Endothelial cell of umbilical vein (primary cell): ENCODE results near the gene ANKLE2. TPM values are rescaled to one million over a fixed set of nuclear protein-coding genes. Genes with fewer than 3 reads are reported as not detected.

Source experiments
- BruUV-seq: library from RNA; stranded (reverse); fragments of 400-500 nt; replicated peaks from 2 replicates; lab custom pipeline; 2021; lab: Mats Ljungman, UMichigan
- CTCF ChIA-PET: fragments of 300-600, 350-600 bp; sonication (Branson Sonifier 250); formaldehyde crosslinking; loops from one replicate; lab custom pipeline; 2021; ENCODE audit warnings: antibody characterized with exemption, inconsistent platforms; lab: Charles Lee
- POLR2A ChIA-PET: fragments of 300-600, 350-600 bp; sonication (Branson Sonifier 250); formaldehyde crosslinking; loops from one replicate; lab custom pipeline; 2021; ENCODE audit warnings: antibody characterized with exemption, inconsistent platforms; lab: Charles Lee
- DNase-seq: peaks from one replicate; pipeline ENCODE4 v3.0.0-alpha.2; 2011; ENCODE audit warnings: low read depth, low spot score
- FAIRE-seq: peaks from 2 replicates; lab custom pipeline; 2011; peaks lifted over from hg19 to GRCh38; lab: Jason Lieb, UNC
- H2AFZ ChIP-seq: 2 replicates; pipeline ENCODE4 v1.6.0; 2012; ENCODE audit warnings: low read depth, low read length, control low read depth, inconsistent platforms
- H3K27ac ChIP-seq: 2 replicates; pipeline ENCODE4 v1.5.1; 2011; ENCODE audit warnings: low read depth, mild to moderate bottlenecking, control low read depth, low read length, moderate library complexity; ENCODE audit not compliant: insufficient read depth
- H3K27me3 ChIP-seq, 2 experiments: 2 replicates each; pipeline versions ENCODE4 v1.6.0 to v1.6.1; 2011; ENCODE audit warnings: low read length in 2 of 2, mixed read lengths in 1 of 2; ENCODE audit not compliant: control insufficient read depth in 2 of 2, insufficient read depth in 2 of 2
- H3K36me3 ChIP-seq, 2 experiments: 2 replicates in 1 of 2; 3 replicates in 1 of 2; pipeline ENCODE4 v1.5.1; 2011; ENCODE audit warnings: low read length in 2 of 2, mild to moderate bottlenecking in 1 of 2, moderate library complexity in 1 of 2; ENCODE audit not compliant: control insufficient read depth in 2 of 2, insufficient read depth in 2 of 2; ENCODE audit errors: extremely low read depth in 1 of 2
- H3K4me1 ChIP-seq: 3 replicates; pipeline ENCODE4 v1.5.1; 2011; ENCODE audit warnings: mild to moderate bottlenecking, low read length; ENCODE audit not compliant: control insufficient read depth, insufficient read depth; ENCODE audit errors: extremely low read depth
- H3K4me2 ChIP-seq: 2 replicates; pipeline ENCODE4 v1.6.1; 2011; ENCODE audit warnings: low read length, control low read depth, mixed read lengths; ENCODE audit not compliant: insufficient read depth
- H3K4me3 ChIP-seq, 3 experiments: fragments of 200-600 bp in 1 of 3; sonication (generic), shearing (Covaris generic) in 1 of 3; replicated peaks in 1 of 3; 2 replicates each; pipeline ENCODE4 v1.5.1; 2011 to 2016; ENCODE audit warnings: control low read depth in 3 of 3, low read length in 3 of 3, mild to moderate bottlenecking in 2 of 3, inconsistent platforms in 1 of 3, low read depth in 1 of 3, moderate library complexity in 1 of 3; ENCODE audit not compliant: insufficient read depth in 1 of 3
- H3K79me2 ChIP-seq: 2 replicates; pipeline ENCODE4 v1.6.0; 2012; ENCODE audit warnings: low read length, inconsistent platforms; ENCODE audit not compliant: control insufficient read depth, insufficient read depth
- H3K9ac ChIP-seq: replicated peaks from 2 replicates; pipeline ENCODE3; 2011; ENCODE audit warnings: low read length, control low read depth; ENCODE audit not compliant: insufficient read depth; ENCODE audit errors: extremely low read depth
- H3K9me1 ChIP-seq: replicated peaks from 3 replicates; pipeline ENCODE4 v1.6.0; 2011; ENCODE audit warnings: mild to moderate bottlenecking, low read length; ENCODE audit not compliant: control insufficient read depth, insufficient read depth; ENCODE audit errors: extremely low read depth
- H3K9me3 ChIP-seq: replicated peaks from 2 replicates; pipeline ENCODE4 v1.5.1; 2012; ENCODE audit warnings: low read length, inconsistent platforms; ENCODE audit not compliant: control insufficient read depth, insufficient read depth
- H4K20me1 ChIP-seq: replicated peaks from 2 replicates; pipeline ENCODE3; 2011; ENCODE audit warnings: mild to moderate bottlenecking, low read length; ENCODE audit not compliant: control insufficient read depth, insufficient read depth; ENCODE audit errors: extremely low read depth
- EZH2 ChIP-seq: IDR thresholded peaks from 2 replicates; pipeline ENCODE4 v1.6.1; 2012; ENCODE audit warnings: borderline replicate concordance, low read depth, mild to moderate bottlenecking, moderate library complexity, low read length, inconsistent platforms; ENCODE audit not compliant: severe bottlenecking
- FOS ChIP-seq: IDR thresholded peaks from 2 replicates; pipeline ENCODE4 v1.6.1; 2011; ENCODE audit warnings: mild to moderate bottlenecking, low read length, moderate library complexity, borderline replicate concordance; ENCODE audit not compliant: insufficient read depth
- GATA2 ChIP-seq: IDR thresholded peaks from 2 replicates; pipeline ENCODE4 v1.7.0; 2011; ENCODE audit warnings: low read depth, mild to moderate bottlenecking, moderate library complexity, mixed read lengths, low read length; ENCODE audit not compliant: insufficient read length, insufficient read depth
- JUN ChIP-seq: IDR thresholded peaks from 2 replicates; pipeline ENCODE4 v1.6.1; 2011; ENCODE audit warnings: borderline replicate concordance, low read depth; ENCODE audit not compliant: insufficient read length, insufficient read depth
- MAX ChIP-seq: IDR thresholded peaks from 2 replicates; pipeline ENCODE4 v1.6.1; 2011; ENCODE audit not compliant: insufficient read depth, insufficient read length
- MYC ChIP-seq: IDR thresholded peaks from one replicate; pipeline ENCODE4 v1.6.1; 2011; ENCODE audit warnings: mild to moderate bottlenecking, low read depth, low read length
- POLR2A ChIP-seq: IDR thresholded peaks from 2 replicates; pipeline ENCODE4 v1.6.1; 2012; ENCODE audit warnings: low read depth, mild to moderate bottlenecking, control low read depth, low read length
- POLR2AphosphoS5 ChIP-seq: IDR thresholded peaks from 2 replicates; pipeline ENCODE4 v1.6.1; 2012; ENCODE audit warnings: low read depth, mild to moderate bottlenecking, control low read depth, low read length, moderate library complexity; ENCODE audit not compliant: insufficient read depth
- dilution Hi-C: fragments of 300-500 bp; cut with MboI; formaldehyde crosslinking; loops from one replicate; pipeline ENCODE4 v1.15.0; 2019; ENCODE audit warnings: low sequenced_read_pairs; ENCODE audit not compliant: extremely low pct_ligation_motif_present
- intact Hi-C: fragments of 100-400 bp; cut with micrococcal nuclease; formaldehyde crosslinking; loops from one replicate; pipeline ENCODE4 v1.10.0; 2022
- polyA plus RNA-seq, 4 experiments: library from polyadenylated mRNA; depleted of rRNA in 3 of 4; stranded (reverse) in 3 of 4; unstranded in 1 of 4; fragments of >200 nt; gene quantifications; 2 replicates each; pipeline versions ENCODE4 v1.2.1 to v1.2.3, GENCODE V29; 2011 to 2012; ENCODE audit warnings: missing spikeins in 1 of 4
- total RNA-seq: library from RNA; stranded (reverse); gene quantifications from 2 replicates; pipeline ENCODE4 v1.2.3, GENCODE V29; 2021
- TF ChIP-seq, protein P1 (sequence below), 2 donors: IDR thresholded peaks; 1 replicate in 1 of 2; 2 replicates in 1 of 2; pipeline ENCODE4 v1.5.1; 2011; ENCODE audit warnings: low read length in 2 of 2, mild to moderate bottlenecking in 2 of 2, moderate library complexity in 2 of 2, control low read depth in 1 of 2, inconsistent platforms in 1 of 2, low read depth in 1 of 2; ENCODE audit not compliant: insufficient read depth in 1 of 2; ENCODE audit errors: extremely low read depth in 1 of 2

Gene ANKLE2
- total and polyA plus RNA-seq, 2 donors (not counting 3 experiments of a cell fraction or from before 2014, with no cell fraction given): 75.8 to 112 TPM

DNA sequence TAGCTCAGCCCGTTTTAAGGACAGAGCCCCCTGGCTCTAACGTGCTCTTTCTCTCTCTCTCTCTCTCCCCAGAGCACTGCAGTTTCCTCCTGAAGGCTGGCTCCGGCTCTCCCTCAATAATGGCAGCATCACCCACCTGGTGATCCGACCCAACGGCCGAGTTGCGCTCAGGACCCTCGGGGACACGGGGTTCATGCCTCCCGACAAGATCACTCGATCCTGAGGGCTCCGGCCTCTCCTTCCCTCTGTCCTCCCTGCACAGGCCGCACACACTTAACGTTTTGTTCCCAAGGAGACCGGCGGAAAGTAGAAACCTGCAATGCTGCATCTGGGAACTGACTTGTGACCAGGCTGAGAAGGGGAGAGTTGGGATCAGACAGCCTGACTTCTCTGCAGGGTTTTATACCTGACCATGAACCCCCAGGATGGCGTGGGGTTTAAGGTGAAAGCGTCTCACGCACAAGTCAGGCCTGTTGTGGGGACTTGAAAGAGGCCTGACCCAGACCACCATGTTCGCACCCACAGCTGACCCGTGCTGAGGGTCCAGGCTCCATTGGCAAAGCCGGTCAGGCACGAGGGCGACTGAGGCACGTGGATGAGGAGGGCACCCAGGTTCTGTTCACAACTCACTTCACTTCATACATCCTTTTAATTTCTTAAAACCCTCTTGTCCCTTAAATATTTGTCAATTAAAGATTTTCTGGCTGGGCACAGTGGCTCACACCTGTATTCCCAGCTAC is 40.9 kb downstream of the ANKLE2 start:
- no peaks in the 10 kb centered on the region for H3K9me3 ChIP-seq
- no peak overlapping the region for H3K27ac ChIP-seq
- no peaks in the 10 kb centered on the region for H3K27me3 ChIP-seq
- intact Hi-C loops: no loop called here
- peaks cover 20 to 50% of the 10 kb centered on the region in 2 experiments for H3K36me3 ChIP-seq
- ChIA-PET POLR2A (no interaction called here), CTCF (no interaction called here)
- TF ChIP-seq POLR2A: peak; percentile 5
- TF ChIP-seq, protein P1, sequence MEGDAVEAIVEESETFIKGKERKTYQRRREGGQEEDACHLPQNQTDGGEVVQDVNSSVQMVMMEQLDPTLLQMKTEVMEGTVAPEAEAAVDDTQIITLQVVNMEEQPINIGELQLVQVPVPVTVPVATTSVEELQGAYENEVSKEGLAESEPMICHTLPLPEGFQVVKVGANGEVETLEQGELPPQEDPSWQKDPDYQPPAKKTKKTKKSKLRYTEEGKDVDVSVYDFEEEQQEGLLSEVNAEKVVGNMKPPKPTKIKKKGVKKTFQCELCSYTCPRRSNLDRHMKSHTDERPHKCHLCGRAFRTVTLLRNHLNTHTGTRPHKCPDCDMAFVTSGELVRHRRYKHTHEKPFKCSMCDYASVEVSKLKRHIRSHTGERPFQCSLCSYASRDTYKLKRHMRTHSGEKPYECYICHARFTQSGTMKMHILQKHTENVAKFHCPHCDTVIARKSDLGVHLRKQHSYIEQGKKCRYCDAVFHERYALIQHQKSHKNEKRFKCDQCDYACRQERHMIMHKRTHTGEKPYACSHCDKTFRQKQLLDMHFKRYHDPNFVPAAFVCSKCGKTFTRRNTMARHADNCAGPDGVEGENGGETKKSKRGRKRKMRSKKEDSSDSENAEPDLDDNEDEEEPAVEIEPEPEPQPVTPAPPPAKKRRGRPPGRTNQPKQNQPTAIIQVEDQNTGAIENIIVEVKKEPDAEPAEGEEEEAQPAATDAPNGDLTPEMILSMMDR (IDR thresholded peaks at IDR 0.05; ENCODE audit: extremely low read depth in 1 of 2, insufficient read depth in 1 of 2, low read depth in 1 of 2, low read length in 2 of 2): no peak
- no peaks in the 10 kb centered on the region for H3K9me1 ChIP-seq
- FAIRE-seq: no peak
- no peaks in the 10 kb centered on the region for H4K20me1 ChIP-seq
- DNase-seq: no peak
- H3K4me2 ChIP-seq: no peak overlapping the region
- H3K79me2 ChIP-seq: no peaks in the 10 kb centered on the region
- dilution Hi-C loops: no loop called here
- H2AFZ ChIP-seq: no peak overlapping the region
- TSS peak; percentile 26 for BruUV-seq
- H3K9ac ChIP-seq: no peak overlapping the region
- no peaks in the 10 kb centered on the region for H3K4me1 ChIP-seq
- no peak overlapping the region for H3K4me3 ChIP-seq

GRCh38 chr12:132719954-132720324 is 41.7 kb downstream of the ANKLE2 start:
- dilution Hi-C loops (no loop called here), intact Hi-C loops (no loop called here)
- no peak overlapping the region for H3K4me2 ChIP-seq
- ChIA-PET POLR2A (no interaction called here), CTCF (no interaction called here)
- no peaks in the 10 kb centered on the region for H3K27me3 ChIP-seq
- H3K27ac ChIP-seq: no peak overlapping the region
- H3K36me3 ChIP-seq: peaks cover 11 to 48% of the 10 kb centered on the region in 2 experiments
- no peaks in the 10 kb centered on the region for H3K9me3 ChIP-seq
- TF ChIP-seq POLR2A: no peak
- TF ChIP-seq JUN: no peak
- TF ChIP-seq, protein P1 (IDR thresholded peaks at IDR 0.05; ENCODE audit: extremely low read depth in 1 of 2, insufficient read depth in 1 of 2, low read depth in 1 of 2, low read length in 2 of 2): no peak
- no peak for TF ChIP-seq MYC
- no peak for TF ChIP-seq EZH2
- TF ChIP-seq FOS: no peak
- TF ChIP-seq GATA2: no peak
- TF ChIP-seq MAX: no peak
- TF ChIP-seq POLR2AphosphoS5: no peak
- no TSS peak for BruUV-seq
- no peak for FAIRE-seq
- no peak for DNase-seq
- H2AFZ ChIP-seq: no peak overlapping the region
- H3K9me1 ChIP-seq: no peaks in the 10 kb centered on the region
- H3K4me1 ChIP-seq: no peaks in the 10 kb centered on the region
- no peak overlapping the region for H3K4me3 ChIP-seq
- H4K20me1 ChIP-seq: no peaks in the 10 kb centered on the region
- H3K9ac ChIP-seq: no peak overlapping the region
- H3K79me2 ChIP-seq: no peaks in the 10 kb centered on the region
